ENCODE results near the gene DRC7. TPM values are rescaled to one million over a fixed set of nuclear protein-coding genes. Genes with fewer than 3 reads are reported as not detected.

DRC7 gene
- total RNA-seq, 1 donor, result not detected

DNA sequence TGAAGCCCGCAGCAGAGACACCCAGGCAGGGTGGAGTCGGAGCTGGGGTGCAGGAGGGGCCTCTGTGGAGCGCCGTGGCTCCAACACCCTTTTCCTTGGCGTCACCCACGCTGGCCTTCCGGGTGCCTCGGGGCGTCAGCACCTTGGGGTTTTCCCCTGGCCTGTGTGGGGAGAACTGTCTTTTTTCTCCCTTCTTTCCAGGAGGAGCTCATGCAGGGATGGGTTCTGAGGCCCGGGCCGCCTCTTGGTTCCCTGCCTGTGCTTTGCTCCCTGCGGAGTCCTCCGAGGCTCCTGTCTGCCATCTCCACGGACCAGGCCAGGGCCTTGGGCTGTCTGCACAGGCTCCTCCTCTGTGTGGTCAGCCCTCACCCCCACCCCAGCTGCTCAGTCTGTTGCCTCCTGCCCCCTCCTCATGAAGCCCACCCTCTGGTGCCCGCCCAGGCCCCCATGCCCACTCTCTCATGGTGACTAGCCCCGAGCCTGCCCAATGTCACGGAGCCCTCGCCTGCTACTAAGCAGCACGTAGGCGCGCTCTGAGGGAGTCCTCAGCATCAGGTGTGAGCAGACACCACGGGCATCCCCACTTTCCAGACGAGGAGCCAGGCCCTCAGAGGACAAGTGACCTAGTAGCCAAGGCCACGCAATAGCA is 45.9 kb downstream of the DRC7 start:
- no peak for DNase-seq (ENCODE audit: low read depth)
- no peak overlapping the region for H3K4me3 ChIP-seq (ENCODE audit: low read depth, low read length)
- no peak for TF ChIP-seq CTCF (IDR thresholded peaks at IDR 0.05; ENCODE audit: insufficient read depth, low read depth, low read length)

GRCh38 chr16:57741660-57742191 is 47.1 kb downstream of the DRC7 start:
- DNase-seq (ENCODE audit: low read depth), result no peak
- TF ChIP-seq CTCF (IDR thresholded peaks at IDR 0.05; ENCODE audit: insufficient read depth, low read depth, low read length), result no peak
- no peak overlapping the region for H3K4me3 ChIP-seq (ENCODE audit: low read depth, low read length)

DNA sequence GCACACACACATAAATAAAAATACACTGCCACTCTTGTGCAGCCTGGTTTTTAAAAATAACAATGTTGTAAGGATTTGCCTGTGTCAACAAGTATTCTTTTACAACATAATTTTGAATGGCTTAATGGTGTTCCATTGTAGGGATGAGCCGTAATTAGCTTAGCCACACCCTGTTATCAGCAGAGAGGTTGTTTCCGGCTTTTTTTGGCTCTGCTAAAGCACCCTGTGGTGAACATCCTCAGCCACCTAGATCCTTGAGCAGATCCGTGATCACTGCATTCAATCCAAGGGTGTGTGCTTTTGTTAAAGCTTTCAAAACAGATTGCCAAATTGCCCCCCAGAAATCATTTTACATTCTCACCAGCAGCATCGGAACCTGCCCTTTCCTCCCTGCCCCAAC is 47.9 kb downstream of the DRC7 start:
- no peak for TF ChIP-seq CTCF (IDR thresholded peaks at IDR 0.05; ENCODE audit: insufficient read depth, low read depth, low read length)
- no peak for DNase-seq (ENCODE audit: low read depth)
- H3K4me3 ChIP-seq (ENCODE audit: low read depth, low read length), result no peak overlapping the region

GRCh38 chr16:57743458-57743857 is 48.9 kb downstream of the DRC7 start:
- no peak overlapping the region for H3K4me3 ChIP-seq (ENCODE audit: low read depth, low read length)
- no peak for DNase-seq (ENCODE audit: low read depth)
- no peak for TF ChIP-seq CTCF (IDR thresholded peaks at IDR 0.05; ENCODE audit: insufficient read depth, low read depth, low read length)

- no peak for TF ChIP-seq CTCF (IDR thresholded peaks at IDR 0.05; ENCODE audit: insufficient read depth, low read depth, low read length)
- no peak overlapping the region for H3K4me3 ChIP-seq (ENCODE audit: low read depth, low read length)
- DNase-seq (ENCODE audit: low read depth), result no peak
Observed at GRCh38 chr16:57743886-57744641, 49.5 kb downstream of the DRC7 start.

DNA sequence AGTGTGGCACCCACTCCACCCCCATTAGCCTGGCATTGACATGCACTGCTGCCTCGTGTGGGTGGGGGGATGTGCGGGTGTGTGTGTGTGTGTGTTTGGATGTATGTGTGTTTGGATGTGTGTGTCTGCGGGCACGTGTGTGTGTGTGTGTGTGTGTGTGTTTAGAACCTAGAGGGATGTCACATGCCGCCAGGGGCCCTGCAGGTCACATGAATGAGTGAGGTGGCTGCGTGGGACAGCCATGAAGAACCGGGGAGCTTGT is 50.0 kb downstream of the DRC7 start:
- DNase-seq (ENCODE audit: low read depth), result no peak
- no peak for TF ChIP-seq CTCF (IDR thresholded peaks at IDR 0.05; ENCODE audit: insufficient read depth, low read depth, low read length)

More for the DNA sequence above, 50.0 kb downstream of the DRC7 start:
- no peak overlapping the region for H3K4me3 ChIP-seq (ENCODE audit: low read depth, low read length)

Data from fibroblast of villous mesenchyme (primary cell).